ENCODE results near the gene NCKAP5. TPM values are rescaled to one million over a fixed set of nuclear protein-coding genes. Genes with fewer than 3 reads are reported as not detected.

Gene NCKAP5
- polyA plus RNA-seq, 3 donors: 7.6 to 10.1 (median 8.2) TPM

DNA sequence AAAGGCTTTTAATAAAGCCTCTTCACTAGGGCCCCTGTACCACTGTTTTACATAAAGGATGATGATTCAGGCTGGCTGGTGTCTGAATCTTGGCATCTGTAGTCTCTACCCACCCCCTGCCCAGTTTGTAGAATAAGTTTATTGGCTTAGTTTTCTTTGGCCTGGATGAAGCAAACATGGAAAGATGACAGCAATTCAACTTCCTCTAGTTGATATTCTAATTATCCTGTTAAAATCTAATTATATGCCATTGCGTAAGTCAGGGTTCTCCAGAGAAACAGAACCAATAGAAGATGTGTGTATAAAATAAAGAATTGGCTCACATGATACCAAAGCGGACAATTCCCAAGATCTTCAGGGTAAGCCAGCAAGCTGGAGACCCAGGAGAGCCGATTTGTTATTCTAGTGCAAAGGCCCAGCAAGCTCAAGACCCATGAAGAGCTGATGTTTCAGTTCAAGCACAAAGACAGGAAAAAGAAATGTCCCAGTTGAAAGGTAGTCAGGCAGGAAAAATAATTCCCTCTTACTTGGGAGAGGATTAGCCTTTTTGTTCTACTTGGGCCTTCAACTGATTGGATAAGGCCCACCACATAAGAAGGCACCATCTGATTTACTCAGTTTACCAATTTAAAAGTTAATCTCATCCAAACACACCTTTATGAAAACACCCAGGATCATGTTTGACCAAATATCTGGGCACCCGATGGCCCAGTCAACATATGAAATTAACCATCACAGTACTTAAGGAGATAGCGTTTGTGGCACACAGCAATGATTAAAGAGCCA, 815.6 kb downstream of the NCKAP5 start:
- no peak for DNase-seq (ENCODE audit: low read depth in 3 of 3, low spot score in 2 of 3)

DNA sequence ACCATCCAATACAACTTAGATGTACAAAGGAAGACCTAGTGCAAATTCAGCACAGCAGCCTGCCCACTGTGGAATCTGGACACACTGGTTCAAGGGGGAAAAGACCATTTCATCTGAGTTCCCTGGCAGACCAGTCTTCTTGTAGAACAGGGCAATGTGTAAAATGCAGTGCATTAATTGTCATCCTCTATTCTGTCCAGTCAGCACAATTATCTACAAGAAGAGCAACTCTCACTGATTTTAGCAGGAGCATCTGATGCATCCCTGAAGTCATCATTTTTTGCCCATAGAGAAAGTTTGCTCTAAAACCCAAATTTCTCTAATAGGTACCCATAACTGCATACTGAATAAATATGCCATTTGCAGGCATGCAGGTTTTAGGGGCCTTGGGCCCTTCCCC, 816.4 kb downstream of the NCKAP5 start:
- no peak for DNase-seq (ENCODE audit: low read depth in 3 of 3, low spot score in 2 of 3)

DNA sequence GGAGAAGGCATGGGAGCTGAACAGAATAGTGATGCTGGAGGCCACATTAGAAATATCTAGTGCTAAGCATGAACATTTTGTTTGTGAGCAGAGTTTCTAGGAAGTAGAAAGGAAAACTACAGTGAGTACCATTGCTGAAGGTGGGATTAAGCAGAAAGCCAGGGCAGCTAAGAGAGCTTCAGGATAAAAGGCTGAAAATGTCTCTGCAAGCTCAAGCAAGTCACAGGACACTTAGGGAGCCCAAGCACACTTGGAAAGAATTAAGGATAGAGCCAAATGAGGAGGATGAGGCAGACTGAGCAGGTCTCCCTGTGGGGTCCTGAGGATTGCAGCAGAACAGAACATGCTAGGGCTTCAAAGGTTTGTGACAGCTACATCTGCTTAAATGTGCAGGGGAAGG, 817.7 kb downstream of the NCKAP5 start:
- DNase-seq (ENCODE audit: low read depth in 3 of 3, low spot score in 2 of 3): no peak

DNA sequence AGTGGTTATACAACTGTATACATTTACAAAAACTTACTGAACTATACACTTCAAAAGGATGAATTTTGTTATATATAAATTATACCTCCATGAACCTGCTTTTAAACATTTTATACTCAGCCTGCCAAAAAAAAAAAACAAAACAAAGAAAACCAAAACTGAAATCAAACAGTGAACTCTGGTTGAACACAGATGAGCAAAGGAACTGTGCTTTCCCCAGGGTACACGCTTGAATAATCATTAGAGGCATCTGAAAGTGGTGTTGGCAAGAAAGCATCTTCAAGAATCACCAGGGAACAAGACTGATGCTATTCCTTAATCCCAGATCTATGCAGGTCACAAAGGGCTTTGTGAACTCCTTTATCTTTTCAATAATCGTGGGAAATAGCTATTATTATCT, 821.2 kb downstream of the NCKAP5 start:
- no peak for DNase-seq (ENCODE audit: low read depth in 3 of 3, low spot score in 2 of 3)

DNA sequence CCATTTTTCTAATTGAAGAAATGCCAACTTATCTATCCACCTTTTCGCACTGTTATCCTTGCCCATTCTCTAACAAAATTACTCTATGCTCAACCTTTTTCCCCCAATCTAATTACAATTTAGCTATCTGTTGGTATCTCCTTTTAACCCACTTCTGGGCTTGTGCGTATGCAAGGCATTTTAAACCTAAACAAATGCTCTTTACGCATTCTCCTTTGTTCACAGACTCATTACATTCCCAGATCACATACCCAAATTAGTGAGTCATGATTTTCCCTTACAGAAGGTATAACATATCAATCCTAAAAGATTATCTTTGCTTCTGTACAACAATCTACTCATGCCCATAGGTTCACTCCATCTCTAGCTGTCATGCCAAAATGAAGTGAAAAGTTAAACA, 826.5 kb downstream of the NCKAP5 start:
- no peak for DNase-seq (ENCODE audit: low read depth in 3 of 3, low spot score in 2 of 3)

DNA sequence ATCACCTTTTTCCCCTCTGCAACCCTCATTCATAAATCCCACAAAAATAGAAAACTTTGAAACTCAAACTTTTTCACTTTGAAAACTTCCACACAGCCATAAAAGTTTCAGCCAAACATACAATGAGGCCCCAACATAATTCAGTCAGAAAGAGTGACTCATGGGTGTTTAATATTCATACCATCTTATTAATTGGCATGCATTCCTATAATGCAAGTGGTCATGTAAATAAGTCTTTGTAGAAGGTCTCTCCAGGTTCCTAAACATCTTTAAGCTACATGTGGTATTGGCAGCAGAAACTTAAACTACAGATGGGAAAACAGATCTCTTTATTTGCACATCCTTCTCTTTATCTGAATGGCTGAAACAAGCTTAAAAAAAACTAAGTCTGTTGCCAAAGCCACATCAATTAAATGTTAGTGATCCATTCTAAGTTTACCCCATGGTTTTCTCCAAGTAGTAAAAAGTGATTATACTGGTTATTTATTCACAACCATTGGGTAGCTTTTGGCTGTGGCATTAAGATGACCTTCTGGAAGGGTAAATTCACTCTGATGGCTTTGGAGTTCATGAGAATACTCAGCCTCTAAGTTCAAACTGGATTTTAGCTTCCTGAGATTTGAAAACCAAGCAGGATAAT, 828.1 kb downstream of the NCKAP5 start:
- DNase-seq (ENCODE audit: low read depth in 3 of 3, low spot score in 2 of 3): no peak

DNA sequence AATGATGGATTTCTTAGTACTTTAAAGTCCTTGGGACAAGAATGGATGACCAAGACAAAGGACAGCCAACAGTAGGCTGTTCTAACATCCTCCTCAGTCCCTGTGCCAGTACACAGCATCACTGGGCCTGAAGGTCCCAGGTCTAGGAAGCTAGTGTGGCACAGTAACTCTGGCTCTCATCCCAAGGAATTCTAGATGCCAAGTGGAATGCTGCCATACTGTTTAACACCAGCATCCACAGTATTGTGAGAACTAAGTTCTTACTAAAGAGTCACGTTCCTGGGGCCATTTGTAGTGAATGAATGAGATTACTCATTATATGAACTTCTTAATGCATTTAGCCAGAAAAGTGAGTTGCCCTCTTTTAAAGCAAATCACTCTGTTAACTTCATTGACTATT, 830.0 kb downstream of the NCKAP5 start:
- DNase-seq (ENCODE audit: low read depth in 3 of 3, low spot score in 2 of 3): no peak

DNA sequence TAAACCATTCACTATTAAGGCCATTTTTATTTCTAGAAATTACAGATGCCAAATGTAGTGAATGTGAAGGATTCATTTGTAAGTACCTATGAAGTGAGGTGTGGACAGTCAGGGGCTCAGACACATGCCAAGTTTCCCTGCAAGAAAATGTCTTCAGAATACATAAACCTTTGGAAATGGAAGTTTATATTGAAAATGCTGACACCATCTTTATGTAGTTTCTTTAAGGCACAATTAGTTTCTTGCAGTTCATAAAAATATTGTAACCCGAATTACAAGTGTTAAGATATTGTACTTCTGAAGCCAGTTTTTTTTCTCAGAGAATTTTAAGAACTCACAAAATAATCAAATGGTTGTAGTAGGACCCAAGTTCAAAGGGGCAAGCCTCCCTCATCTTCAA, 832.2 kb downstream of the NCKAP5 start:
- DNase-seq (ENCODE audit: low read depth in 3 of 3, low spot score in 2 of 3): no peak

DNA sequence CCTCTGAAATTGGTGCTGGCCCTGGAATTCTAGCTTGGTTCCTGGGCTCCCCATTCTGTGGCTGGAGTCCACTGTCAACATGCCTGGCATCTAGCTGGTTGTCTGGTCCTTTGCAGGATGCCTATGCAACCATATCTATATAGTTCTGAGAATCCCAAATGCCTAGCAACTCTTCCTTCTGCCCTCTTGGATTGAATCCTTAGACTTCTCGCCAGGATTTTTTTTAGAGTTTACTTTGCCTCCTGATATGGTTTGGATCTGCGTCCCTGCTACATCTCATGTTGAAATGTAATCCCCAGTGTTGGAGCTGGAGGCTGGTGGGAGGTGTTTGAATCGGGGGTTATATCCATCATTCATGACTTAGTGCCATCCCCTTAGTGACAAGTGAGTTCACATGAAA, 833.3 kb downstream of the NCKAP5 start:
- DNase-seq (ENCODE audit: low read depth in 3 of 3, low spot score in 2 of 3): no peak

DNA sequence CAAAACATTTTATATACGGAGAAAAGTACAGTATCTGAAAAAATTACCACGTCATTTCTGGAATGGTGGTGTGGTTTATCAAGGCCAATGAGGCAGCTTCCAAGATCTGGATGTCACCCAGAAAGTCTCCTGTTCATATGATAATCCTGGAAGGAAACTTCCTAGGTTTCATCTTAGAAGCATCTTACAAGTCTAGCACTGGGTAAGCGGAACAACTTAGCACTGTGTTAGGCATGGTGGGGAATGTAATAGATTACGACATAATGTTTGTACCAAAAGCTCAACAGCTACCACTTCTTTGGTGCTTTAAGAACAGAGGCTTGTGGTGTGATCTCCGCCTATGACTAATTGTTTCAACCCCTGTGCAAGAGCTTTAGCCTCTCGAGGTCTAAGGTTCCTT, 835.2 kb downstream of the NCKAP5 start:
- DNase-seq (ENCODE audit: low read depth in 3 of 3, low spot score in 2 of 3): no peak

DNA sequence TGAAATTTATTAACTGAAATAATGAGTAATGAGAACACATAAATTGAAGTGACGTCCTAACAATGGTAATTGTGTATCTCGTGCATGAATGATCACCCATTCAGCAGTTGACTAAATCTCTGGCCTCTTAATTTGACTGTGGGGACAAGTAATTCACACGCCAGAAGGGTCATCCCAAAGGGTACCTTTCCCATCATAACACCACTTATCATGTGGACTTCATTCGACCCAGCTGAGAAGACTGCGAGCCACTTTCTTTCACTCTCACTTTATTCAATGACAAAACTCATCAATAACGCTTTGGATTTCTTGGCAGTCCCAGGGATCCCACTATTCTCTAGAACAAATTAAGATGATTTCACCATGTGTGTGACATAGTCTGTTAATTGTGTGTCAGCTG, 835.6 kb downstream of the NCKAP5 start:
- DNase-seq (ENCODE audit: low read depth in 3 of 3, low spot score in 2 of 3): no peak

DNA sequence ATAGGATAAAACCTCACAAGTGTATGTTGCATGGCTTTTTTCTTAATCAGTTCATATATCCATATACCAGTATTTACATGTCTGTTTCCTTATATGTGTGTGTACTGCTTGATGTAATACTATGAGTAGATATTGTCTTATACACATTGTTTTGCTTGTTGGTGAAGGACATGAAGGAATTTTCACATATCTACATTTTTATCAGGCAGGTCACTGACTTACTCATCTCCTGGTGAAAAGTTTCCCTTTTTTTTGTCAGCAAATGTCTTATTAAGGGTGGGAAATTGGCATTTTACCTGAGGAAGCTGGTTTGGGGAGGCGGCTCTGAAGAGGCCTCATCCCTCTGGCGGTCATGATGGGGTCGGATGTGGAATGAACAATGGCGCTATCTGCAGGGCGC, 836.8 kb downstream of the NCKAP5 start:
- no peak for DNase-seq (ENCODE audit: low read depth in 3 of 3, low spot score in 2 of 3)

DNA sequence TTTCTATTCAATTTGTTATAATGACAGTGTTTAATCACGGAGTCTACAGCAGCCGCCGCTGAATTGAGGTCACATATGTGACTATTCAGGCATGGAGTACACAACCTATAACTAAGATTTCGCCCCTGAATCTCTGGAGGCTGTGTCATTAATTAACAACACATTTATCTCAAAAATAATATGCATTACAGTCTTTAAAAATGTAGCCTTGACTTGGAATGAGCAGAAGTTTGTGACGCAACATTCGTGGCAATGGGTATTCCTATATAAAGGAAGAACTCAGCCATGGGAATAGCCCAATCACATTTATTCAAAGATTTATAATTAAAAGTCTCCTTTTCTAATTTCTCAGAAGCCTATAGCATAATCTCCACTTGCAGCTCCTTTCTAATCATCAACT, 837.7 kb downstream of the NCKAP5 start:
- no peak for DNase-seq (ENCODE audit: low read depth in 3 of 3, low spot score in 2 of 3)

DNA sequence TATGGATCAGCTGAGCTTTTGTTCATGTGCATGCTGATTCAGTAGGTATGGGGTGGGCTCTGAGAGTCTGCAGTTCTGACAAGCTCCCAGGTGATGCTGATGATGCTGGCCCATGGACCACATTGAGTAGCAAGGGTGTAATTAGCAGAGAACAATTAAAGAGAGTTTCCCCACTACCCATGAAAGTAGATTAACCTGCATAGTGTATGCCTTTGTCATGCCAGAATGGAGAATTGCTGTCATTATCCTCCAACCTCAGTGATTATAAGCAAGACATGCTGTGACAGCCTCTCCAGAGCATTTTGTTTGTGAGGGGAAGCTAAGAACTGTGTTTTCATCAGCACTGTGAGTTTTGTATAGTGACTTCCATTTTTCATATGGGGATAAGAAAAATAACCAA, 838.7 kb downstream of the NCKAP5 start:
- no peak for DNase-seq (ENCODE audit: low read depth in 3 of 3, low spot score in 2 of 3)

DNA sequence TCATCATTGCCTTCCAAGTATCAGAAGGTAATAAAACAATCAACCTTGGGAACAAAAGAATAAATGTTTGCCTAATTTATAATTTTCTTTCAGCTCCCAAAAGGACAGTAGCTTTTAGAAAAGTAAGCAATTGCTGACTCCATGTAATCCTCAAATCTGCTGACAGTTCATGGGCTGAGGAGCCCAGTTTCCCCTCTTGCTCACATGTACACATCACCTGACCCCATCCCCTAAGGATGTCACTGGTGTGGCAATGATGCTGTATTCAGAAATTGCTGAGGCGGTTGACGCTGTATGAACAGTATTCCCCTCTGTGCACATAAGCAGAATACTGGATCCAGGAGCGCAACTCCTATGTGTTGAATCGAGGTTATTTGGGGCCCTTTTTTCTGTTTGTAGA, 842.1 kb downstream of the NCKAP5 start:
- DNase-seq (ENCODE audit: low read depth in 3 of 3, low spot score in 2 of 3): no peak

DNA sequence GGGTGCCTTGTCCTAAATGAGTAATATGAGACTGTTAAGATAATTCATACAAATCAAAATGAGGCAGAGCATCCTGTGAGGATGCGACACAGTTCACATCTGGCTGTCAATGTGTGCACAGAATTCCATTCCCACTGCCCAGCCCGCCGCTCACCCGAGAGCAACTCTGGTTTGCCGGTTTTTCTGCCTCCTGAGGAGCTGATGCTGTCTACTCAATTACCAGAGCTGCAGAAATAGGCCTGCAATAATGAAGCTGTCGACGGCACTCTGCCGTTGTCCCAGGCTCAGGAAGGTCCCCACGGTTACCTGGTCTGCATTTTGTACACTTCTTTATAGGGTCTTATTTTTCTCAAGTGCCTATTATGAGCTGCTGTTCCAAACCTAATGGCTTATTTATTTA, 842.5 kb downstream of the NCKAP5 start:
- DNase-seq (ENCODE audit: low read depth in 3 of 3, low spot score in 2 of 3): no peak

DNA sequence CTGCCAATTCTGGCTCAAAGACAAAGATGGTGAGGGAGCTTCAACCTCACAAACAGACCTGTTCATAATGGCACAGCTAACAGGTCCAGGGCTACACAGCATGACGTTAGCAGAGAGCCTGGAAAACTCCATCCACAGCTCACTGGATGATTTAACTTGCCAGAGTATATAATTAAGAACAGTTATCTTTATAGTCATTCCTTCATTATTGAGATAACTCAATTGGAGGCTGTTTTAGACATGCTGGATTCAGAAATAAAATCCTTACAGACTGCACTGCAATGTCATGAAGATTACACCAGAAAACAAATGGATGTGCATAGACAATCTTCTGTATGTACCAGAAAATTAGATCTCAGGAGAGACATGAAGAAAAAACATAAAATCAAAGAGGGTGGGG, 843.1 kb downstream of the NCKAP5 start:
- DNase-seq (ENCODE audit: low read depth in 3 of 3, low spot score in 2 of 3): no peak

DNA sequence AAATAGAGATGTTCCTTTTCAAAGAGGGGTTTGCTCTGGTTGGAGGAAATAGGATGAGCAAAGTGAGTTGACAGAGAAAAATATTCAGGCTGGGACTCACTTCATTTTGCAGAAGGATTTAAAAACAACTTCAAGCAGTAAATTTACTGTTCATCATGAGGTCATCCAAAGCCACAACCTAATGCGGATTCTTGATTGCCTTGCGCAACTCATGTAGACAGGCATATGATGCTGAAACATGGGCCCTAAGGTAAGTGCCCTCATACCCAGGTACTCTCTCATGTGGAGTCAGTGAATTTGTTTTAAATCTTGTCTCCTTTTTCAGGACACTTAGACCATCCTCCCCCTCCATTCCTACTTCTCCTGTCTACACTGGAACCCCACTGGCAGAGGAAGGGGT, 846.3 kb downstream of the NCKAP5 start:
- no peak for DNase-seq (ENCODE audit: low read depth in 3 of 3, low spot score in 2 of 3)

DNA sequence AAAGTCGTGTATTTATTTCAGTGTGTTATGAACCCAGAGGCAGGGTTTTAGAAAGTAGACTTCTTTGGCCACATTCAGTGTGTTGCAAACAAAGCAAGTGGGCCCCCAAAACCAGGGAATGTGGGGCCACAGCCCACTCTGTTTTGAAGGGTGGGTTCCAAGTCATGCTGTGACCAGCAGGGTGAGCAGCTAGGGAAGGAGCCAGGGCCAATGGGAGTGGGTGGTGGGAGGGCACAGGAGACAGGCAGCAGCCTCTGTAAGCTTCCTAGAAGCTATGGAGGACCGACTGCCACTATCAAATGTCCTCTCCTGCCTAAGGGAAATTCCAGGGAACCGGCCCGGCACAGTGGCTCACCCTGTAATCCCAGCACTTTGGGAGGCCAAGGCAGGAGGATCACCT, 847.9 kb downstream of the NCKAP5 start:
- no peak for DNase-seq (ENCODE audit: low read depth in 3 of 3, low spot score in 2 of 3)

DNA sequence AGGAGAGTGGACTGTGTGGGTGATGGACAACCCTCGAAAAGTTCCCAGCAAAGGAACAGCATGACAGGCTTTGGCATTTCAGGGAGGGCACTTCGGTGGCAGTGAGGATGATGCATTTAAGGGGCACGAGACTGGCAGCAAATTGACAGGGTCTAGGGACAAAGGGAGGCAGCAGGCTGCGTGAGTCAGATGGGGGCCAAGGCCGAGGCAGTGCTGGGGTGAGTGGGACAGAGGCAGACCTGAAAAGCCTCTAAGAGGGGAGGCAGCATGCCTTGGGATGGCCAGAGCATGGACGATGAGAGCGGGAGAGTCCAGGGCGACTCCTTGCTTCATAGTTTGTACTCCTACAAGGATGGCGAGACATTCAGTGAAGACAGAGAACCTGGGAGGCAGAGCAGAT, 848.8 kb downstream of the NCKAP5 start:
- no peak for DNase-seq (ENCODE audit: low read depth in 3 of 3, low spot score in 2 of 3)

DNA sequence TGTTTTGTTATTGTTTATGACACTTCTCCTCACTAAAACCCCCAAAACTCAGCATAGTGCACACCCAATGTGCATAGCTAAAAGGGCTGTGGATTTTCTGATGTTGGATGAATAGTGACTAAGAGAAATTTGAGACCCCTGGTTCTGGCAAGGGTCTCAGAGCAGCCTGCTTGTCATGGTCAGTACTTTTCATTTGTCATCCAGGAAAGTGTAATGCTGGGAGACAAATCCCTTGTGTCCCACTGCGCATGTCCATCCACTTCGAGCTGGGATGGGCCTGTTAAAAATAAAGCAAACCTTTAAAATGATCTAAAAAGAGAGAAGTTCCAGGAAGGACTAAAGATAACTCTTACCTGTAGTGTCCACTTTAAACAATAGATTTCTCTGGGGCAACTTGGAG, 851.3 kb downstream of the NCKAP5 start:
- no peak for DNase-seq (ENCODE audit: low read depth in 3 of 3, low spot score in 2 of 3)

Data from right renal cortex interstitium (tissue), 3 donors.